GM12872 (cell line): Measurements from ENCODE around the gene RARA.

Experiments
- TF ChIP-seq, protein P1 (sequence below): IDR thresholded peaks from 3 replicates; pipeline ENCODE4 v1.5.1; 2011; ENCODE audit warnings: low read depth, mild to moderate bottlenecking, low read length, moderate library complexity; ENCODE audit not compliant: insufficient read depth

The RARA gene

DNA sequence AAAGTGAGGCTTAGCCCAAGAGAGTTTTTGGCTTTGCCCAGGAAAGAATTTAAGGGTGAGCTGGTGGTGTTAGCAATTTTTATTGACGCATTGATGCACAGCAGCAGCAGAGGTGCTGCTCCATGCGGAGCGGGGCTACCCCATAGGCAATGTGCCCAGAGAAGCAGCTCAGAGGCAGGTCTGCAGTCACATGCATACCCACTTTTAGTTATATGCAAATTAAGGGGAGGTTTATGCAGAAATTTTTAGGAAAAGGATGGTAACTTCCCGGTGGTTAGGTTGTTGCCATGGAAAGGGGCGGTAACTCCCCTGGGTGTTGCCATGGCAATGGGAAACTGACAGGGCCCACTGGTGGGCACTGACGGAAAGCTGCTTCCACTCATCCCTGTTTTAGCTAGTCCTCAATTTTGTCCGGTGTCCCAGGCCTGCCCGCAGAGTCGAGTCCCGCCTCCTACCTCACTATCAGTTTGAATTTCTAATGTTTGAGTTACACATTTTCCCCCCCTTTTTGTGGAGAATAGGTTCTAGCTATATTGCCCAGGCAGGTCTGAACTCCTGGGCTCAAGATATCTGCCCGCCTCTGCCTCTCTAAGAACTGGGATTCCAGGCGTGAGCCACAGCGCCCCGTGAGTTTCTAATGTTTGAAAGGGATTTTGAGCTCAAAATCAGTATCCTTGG is 66.0 kb downstream of the RARA start:
- TF ChIP-seq, protein P1, sequence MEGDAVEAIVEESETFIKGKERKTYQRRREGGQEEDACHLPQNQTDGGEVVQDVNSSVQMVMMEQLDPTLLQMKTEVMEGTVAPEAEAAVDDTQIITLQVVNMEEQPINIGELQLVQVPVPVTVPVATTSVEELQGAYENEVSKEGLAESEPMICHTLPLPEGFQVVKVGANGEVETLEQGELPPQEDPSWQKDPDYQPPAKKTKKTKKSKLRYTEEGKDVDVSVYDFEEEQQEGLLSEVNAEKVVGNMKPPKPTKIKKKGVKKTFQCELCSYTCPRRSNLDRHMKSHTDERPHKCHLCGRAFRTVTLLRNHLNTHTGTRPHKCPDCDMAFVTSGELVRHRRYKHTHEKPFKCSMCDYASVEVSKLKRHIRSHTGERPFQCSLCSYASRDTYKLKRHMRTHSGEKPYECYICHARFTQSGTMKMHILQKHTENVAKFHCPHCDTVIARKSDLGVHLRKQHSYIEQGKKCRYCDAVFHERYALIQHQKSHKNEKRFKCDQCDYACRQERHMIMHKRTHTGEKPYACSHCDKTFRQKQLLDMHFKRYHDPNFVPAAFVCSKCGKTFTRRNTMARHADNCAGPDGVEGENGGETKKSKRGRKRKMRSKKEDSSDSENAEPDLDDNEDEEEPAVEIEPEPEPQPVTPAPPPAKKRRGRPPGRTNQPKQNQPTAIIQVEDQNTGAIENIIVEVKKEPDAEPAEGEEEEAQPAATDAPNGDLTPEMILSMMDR = no peak

DNA sequence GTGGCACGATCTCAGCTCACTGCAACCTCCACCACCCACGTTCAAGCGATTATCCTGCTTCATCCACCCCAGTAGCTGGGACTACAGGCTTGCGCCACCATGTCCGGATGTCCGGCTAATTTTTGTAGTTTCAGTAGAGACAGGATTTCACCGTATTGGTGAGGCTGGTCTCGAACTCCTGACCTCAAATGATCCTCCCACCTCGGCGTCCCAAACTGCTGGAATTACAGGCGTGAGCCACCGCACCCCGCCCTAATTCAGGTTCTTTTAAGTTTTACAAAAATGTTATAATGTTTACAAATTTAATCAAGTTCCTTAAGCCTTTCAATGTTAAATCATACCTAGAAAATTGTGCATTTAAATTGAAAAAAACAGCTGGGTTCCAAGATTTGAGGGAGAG is 68.9 kb downstream of the RARA start:
- TF ChIP-seq, protein P1 = no peak

DNA sequence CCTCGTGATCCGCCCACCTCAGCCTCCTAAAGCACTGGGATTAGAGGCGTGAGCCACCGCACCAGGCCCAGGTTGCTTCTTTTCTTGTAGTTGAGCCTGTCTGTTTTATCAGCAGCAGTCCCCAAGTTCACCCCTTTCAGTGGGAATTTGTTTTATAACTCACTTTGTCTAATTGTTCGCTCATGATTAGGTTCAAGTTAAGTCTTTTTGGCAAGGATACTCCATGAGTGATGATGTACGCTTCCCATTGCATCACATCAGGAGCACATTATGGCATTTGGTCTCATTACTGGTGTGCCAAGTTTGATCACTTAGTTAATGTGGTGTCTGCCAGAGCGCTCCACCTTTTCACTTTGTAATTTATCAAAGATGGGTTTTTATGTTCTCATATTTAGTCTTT is 70.0 kb downstream of the RARA start:
- TF ChIP-seq, protein P1 = no peak

DNA sequence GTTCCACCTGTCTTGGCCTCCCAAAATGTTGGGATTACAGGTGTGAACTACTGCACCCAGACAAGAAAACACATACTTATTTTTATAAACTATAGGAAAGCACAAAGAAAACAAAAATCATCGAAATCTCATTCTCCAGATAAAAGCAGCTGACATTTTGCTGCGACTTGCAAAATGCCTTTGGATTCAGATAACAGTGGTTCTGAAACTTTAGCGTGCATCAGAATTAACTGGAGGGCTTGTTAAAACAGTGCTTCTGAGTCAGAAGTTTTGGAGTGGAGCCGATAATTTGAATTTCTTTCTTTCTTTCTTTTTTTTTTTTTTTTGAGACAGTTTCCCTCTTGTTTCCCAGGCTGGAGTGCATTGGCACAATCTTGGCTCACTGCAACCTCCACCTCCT is 73.3 kb downstream of the RARA start:
- TF ChIP-seq, protein P1 = no peak

DNA sequence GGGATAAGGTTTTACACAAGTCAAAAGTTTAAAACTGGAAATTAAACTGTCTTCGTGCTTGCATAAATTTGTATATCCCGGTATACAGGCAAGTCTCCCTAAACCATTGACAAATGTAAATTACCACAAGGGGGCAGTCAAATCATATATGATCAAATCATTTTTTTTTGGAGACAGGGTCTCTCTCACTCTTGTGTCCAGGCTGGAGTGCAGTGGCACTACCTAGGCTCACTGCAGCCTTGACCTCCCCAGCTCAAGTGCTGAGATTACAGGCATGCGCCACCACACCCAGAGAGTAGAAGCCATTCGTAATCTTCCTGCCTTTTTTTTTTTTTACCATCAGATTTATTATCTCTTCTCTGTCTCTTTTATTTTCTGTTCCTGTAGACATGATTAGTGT is 90.2 kb downstream of the RARA start:
- TF ChIP-seq, protein P1 = peak; percentile 48; the same call in 2 of the 3 replicates

DNA sequence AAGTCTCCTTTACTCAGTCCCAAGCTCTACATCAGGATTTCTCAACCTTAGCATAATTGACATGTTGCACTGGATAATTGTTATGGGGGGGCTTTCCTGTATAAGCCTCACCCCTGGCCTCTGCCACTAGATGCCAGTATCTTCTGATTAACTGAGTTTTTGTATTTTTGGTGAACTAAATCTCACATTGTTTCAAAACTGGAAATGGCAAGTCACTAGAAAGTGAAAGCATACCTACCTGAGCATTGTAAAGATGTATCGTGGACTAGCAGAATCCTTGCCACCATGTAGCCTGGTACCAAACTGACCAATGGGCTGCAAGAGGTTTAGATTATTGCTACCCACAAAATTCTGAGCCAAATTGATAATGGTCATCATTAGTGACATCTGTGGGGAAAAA is 93.7 kb downstream of the RARA start:
- TF ChIP-seq, protein P1 = no peak

DNA sequence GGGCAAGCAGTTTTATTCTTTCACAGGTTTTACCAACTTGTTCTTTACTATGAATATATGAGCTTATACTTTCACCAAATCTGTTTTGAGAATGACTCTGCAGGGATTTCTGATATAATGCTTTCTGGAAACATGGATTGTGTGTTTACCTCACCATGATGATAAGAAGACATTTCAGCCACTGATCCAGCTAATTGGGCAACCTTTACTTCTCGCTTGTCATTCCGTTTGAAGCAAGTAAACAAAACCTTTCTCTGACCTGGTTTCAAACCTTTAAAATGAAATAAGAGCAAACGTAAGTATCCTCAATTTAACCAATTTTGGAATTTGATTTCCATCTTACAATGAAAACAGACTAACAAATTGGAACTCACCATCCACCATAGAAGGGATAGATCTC is 95.0 kb downstream of the RARA start:
- TF ChIP-seq, protein P1 = no peak
